ENCODE data around the gene NDUFAF5. TPM values are rescaled to one million over a fixed set of nuclear protein-coding genes. Genes with fewer than 3 reads are reported as not detected.

NDUFAF5 gene
- total and polyA plus RNA-seq, 2 donors from 2014 or later: 26.4 to 52.1 TPM

GRCh38 chr20:13790708-13791107, 5.9 kb downstream of the NDUFAF5 start:
- Histone ChIP-seq H3K27ac (ENCODE audit: low read depth in 2 of 2, low read length in 2 of 2) (no peak overlapping the region), H3K9ac (ENCODE audit: low read length in 3 of 3) (no peak overlapping the region), H3K27me3 (ENCODE audit: control insufficient read depth, insufficient read depth, low read length) (no peaks in the 10 kb centered on the region), H3K36me3 (ENCODE audit: control insufficient read depth in 2 of 3, insufficient read depth in 3 of 3, low read length in 3 of 3) (peaks cover 0 to 45% (median 39%) of the 10 kb centered on the region in 3 donors), H3K9me3 (ENCODE audit: control insufficient read depth in 2 of 3, insufficient read depth in 1 of 3, low read length in 3 of 3) (no peaks in the 10 kb centered on the region), H3K4me3 (ENCODE audit: low read length in 3 of 3) (no peak overlapping the region), H3K4me1 (ENCODE audit: control insufficient read depth in 2 of 3, insufficient read depth in 2 of 3, low read depth in 1 of 3, low read length in 3 of 3) (peaks cover 0 to 13% (median 11%) of the 10 kb centered on the region in 3 donors)
- FAIRE-seq: no peak
- intact Hi-C loops (cut with DNase I): no loop called here
- no peak for DNase-seq
- TF ChIP-seq, protein P1, sequence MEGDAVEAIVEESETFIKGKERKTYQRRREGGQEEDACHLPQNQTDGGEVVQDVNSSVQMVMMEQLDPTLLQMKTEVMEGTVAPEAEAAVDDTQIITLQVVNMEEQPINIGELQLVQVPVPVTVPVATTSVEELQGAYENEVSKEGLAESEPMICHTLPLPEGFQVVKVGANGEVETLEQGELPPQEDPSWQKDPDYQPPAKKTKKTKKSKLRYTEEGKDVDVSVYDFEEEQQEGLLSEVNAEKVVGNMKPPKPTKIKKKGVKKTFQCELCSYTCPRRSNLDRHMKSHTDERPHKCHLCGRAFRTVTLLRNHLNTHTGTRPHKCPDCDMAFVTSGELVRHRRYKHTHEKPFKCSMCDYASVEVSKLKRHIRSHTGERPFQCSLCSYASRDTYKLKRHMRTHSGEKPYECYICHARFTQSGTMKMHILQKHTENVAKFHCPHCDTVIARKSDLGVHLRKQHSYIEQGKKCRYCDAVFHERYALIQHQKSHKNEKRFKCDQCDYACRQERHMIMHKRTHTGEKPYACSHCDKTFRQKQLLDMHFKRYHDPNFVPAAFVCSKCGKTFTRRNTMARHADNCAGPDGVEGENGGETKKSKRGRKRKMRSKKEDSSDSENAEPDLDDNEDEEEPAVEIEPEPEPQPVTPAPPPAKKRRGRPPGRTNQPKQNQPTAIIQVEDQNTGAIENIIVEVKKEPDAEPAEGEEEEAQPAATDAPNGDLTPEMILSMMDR (IDR thresholded peaks at IDR 0.05; ENCODE audit: borderline replicate concordance, extremely low read depth, insufficient read depth): no peak

GRCh38 chr20:13791540-13792459, 7.0 kb downstream of the NDUFAF5 start:
- peaks cover 0 to 9% (median 6%) of the 10 kb centered on the region in 3 donors for H3K4me1 ChIP-seq (ENCODE audit: control insufficient read depth in 2 of 3, insufficient read depth in 2 of 3, low read depth in 1 of 3, low read length in 3 of 3)
- H3K9ac ChIP-seq (ENCODE audit: low read length in 3 of 3): no peak overlapping the region
- no peaks in the 10 kb centered on the region for H3K9me3 ChIP-seq (ENCODE audit: control insufficient read depth in 2 of 3, insufficient read depth in 1 of 3, low read length in 3 of 3)
- H3K36me3 ChIP-seq (ENCODE audit: control insufficient read depth in 2 of 3, insufficient read depth in 3 of 3, low read length in 3 of 3): peaks cover 0 to 51% (median 43%) of the 10 kb centered on the region in 3 donors
- FAIRE-seq: no peak
- TF ChIP-seq, protein P1 (IDR thresholded peaks at IDR 0.05; ENCODE audit: borderline replicate concordance, extremely low read depth, insufficient read depth): no peak
- intact Hi-C loops (cut with DNase I): no loop called here
- no peak overlapping the region for H3K27ac ChIP-seq (ENCODE audit: low read depth in 2 of 2, low read length in 2 of 2)
- H3K27me3 ChIP-seq (ENCODE audit: control insufficient read depth, insufficient read depth, low read length): no peaks in the 10 kb centered on the region
- no peak overlapping the region for H3K4me3 ChIP-seq (ENCODE audit: low read length in 3 of 3)
- no peak for DNase-seq

DNA sequence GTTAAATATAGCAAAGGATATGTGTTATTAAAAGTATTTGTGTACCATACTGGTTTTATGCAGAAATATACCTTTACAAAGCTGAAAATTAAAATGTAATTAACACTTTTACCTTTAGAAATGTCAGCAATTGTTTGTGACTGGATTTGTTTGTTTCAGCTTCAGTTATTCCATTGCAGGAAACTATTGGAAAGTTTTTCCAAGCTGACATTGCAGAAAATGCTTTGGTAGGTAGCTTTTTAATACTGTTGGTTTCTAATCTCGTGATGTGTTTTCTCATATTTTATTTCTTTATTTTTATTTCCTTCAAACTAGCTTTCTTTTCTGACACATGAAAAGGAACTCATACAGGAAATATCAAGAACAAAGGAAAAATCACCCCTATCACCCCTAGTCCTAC, 8.2 kb downstream of the NDUFAF5 start:
- DNase-seq (no peak), FAIRE-seq (no peak)
- no peaks in the 10 kb centered on the region for H3K27me3 ChIP-seq (ENCODE audit: control insufficient read depth, insufficient read depth, low read length)
- intact Hi-C loops (cut with DNase I): no loop called here
- peaks cover 0 to 51% (median 43%) of the 10 kb centered on the region in 3 donors for H3K36me3 ChIP-seq (ENCODE audit: control insufficient read depth in 2 of 3, insufficient read depth in 3 of 3, low read length in 3 of 3)
- H3K9me3 ChIP-seq (ENCODE audit: control insufficient read depth in 2 of 3, insufficient read depth in 1 of 3, low read length in 3 of 3): no peaks in the 10 kb centered on the region
- TF ChIP-seq, protein P1 (IDR thresholded peaks at IDR 0.05; ENCODE audit: borderline replicate concordance, extremely low read depth, insufficient read depth): no peak
- no peaks in the 10 kb centered on the region for H3K4me1 ChIP-seq (ENCODE audit: control insufficient read depth in 2 of 3, insufficient read depth in 2 of 3, low read depth in 1 of 3, low read length in 3 of 3)
- no peak overlapping the region for H3K27ac ChIP-seq (ENCODE audit: low read depth in 2 of 2, low read length in 2 of 2)
- H3K9ac ChIP-seq (ENCODE audit: low read length in 3 of 3): no peak overlapping the region
- no peak overlapping the region for H3K4me3 ChIP-seq (ENCODE audit: low read length in 3 of 3)

All from kidney (tissue), 14 donors.